DMS 273 treated with DMSO at 0.1 percent for 48 hours (cell line): ENCODE data around the gene TMEM209.
"Not testable (repeated sequence)": the region's sequence is repeated elsewhere in the genome, so short reads cannot be mapped to it uniquely, and the experiment has no call there.

Experiments used
- DNase-seq: peaks from one replicate; lab custom pipeline; 2025; lab: John Stamatoyannopoulos, UW

The TMEM209 gene

DNA sequence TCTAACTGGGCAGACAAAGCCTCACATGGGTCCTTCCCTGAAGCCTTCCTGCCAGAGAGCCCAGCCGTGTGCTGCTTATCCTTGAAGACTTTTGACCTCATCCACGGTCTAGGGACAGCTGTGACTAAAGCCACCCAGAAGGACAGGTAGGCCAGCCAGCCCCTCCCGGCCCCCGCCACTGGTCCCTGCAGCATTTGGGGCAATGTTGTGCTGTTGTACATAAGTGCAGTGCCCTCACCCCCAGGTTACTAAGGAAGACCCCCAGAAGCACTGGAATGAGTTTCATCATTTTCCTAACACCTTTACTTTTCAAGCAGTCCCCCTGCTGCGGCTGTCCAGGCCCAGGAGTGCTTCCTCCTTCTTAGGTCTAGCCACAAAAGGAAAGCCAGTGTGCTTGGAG is 43.0 kb downstream of the TMEM209 start:
- no peak for DNase-seq

- DNase-seq = no peak
These were observed 44.8 kb downstream of the TMEM209 start for GRCh38 chr7:130160455-130160854.

DNA sequence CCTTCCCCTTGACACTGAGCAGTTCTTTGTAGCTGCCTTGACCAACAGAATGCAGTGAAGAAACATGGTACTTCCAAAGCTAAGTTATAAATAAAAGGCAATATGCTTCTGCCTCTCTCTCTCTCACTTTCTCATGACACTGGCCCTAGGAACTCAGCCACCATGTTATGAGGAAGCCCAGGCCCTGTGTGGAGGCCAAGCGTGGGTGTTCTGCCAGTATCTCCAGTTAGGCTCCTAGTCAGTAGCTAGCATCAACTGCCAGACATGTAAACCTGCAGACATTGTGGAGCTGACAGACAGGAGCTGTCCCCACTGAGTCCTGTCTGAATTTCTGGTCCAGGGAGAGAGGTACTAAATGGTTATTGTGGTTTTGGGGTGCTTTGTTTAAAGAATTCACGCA is 45.2 kb downstream of the TMEM209 start:
- no peak for DNase-seq

DNA sequence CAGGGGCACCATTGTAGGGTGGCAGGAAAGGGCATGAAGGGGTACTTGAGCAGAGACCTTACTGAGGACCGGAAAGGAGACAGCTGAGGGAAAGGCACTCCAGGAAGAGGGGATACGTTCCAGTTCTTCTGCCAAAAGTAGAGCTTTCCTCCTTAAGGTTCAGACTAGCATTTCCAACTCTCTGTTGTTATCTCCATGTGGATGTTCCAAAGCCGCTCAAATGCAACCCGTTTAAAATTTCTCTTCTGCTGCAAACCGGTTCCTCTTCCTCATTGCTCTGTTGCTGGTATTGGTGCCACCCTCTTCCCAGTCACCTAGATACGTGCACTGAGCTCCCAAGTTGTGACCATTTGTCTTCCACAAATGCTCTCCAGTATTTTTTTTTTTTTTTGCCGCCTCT is 47.5 kb downstream of the TMEM209 start:
- no peak for DNase-seq

GRCh38 chr7:130156140-130156539 is 49.1 kb downstream of the TMEM209 start:
- no peak for DNase-seq

GRCh38 chr7:130154501-130155317 is 50.5 kb downstream of the TMEM209 start:
- peak; percentile 96 for DNase-seq

DNA sequence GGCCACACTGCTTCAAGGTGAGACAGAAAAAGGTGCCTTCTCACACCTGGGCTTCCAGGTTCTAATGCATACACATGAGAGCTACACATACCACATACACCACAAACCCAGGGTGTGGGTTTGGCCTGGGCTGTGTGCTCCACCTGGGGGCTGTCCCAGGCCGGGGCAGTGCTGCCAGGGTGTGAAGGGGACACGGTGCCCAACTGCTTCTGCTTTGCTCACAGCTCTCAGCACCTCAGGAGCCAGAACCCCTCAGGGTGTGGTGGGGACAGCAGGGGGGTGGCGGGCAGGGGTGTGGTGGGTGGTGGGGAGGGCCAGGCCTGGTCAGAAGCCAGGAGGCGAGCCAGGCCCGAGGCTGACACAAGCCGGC is 51.1 kb downstream of the TMEM209 start:
- DNase-seq = peak; percentile 71

GRCh38 chr7:130153211-130153908 is 51.8 kb downstream of the TMEM209 start:
- no peak for DNase-seq

GRCh38 chr7:130152493-130153210 is 52.6 kb downstream of the TMEM209 start:
- DNase-seq = no peak

- no peak for DNase-seq
These were observed 53.4 kb downstream of the TMEM209 start for GRCh38 chr7:130151591-130152492.

DNA sequence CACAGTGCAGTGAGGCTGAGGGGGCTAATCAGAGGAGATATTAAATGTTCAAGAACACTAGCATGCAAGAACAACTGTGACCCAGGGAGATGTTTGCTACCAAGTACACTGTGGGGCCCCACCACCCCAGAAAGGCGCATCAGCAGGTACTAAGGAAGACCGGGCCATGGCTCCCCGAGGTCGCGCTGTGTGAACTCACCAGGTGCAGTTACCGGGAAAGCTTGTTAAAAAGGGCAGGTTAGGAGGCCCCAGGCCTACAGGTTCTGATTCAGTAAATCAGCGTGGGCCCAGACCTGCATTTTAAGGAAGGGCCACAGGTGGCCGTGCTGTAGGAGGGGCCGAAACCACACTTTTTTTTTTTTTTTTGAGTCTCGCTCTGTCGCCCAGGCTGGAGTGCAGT is 54.6 kb downstream of the TMEM209 start:
- no peak for DNase-seq

DNA sequence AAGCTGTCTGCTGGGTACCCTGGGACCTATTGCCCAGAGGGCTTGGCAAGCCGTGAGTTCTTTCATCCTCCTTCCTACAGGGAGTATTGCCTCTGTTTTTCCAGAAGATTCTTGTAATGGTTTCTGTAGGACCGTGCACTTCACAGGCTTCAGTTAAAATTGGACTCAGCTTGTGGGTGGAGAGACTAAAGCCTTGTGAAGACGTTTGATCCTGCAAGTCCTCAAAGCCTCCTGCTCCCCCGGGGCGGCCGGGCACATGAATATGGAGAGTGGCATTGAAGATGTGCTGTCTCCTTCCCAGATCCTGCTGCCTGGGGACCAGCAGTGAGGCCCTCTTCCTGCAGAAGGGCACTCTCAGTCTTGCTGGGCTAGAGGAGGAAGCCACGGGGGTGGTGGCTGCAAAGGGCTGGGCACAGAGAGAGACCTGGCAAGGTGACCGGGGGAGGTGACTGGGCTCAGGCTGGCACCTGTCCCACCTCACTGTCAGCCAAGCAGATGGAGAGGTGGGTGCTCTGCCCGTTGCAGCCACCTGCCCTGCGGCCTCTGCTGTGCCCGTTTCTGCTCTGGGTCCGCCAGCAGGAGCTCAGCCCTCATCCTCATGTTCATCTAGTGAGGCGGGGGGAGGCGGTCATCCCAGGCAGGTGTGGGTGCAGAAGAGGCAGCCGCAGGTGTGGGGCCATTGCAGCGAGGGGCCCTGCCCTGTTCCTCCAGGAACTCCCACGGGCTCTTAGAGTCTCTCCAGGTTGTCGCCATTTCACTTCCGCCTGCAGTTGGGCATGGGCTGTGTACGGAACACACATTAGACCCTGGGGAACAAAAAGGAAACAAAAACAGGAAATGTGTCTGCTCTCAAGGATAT is 55.7 kb downstream of the TMEM209 start:
- peak; percentile 43 for DNase-seq

DNA sequence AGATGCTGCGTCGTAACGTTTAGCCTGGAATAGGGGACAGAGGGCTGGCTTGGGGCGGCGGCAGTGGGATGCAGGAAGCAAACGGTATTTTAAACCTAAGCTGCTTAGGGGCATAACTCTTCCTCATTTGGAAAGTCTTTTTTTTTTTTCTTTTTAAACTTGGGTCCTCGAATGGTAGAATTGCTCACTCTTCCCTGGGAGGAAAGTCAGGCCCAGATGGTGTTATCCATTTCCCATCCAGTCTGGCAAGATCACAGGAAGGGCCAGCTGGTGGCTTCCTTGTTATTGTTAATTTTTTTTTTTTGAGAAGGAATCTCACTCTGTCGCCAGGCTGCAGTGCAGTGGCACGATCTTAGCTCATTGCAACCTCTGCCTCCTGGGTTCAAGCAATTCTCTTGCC is 56.6 kb downstream of the TMEM209 start:
- DNase-seq = peak; percentile 85

DNA sequence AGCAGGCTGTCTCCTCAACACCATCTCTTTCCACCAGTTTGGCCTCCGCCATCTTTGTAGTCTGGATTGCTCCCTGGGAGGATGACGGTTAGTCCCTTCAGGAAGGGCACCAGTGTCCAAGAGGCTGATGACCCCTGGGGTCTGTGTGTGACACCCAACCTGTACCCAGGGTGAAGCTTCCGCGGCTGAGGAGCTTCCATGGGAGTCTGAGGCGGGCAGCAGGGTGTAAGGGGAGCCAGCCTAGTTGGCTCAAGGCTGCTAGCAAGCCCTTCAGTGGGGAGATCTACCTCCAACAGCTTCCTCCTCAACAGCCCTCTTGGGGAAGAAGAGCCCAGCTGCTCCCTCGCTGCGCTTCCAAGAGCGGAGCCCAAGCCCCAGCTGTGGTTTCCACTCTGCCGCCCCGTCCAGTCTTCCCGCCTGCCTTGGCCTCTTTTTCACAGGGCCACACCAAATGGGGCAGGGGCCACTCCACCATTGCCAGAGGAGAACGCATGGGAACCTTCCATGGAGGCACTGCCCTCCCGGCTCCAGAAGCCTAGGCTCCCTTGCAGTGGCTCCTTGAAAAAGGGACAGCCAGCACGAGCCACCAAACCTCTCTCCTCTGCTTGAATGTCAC is 57.4 kb downstream of the TMEM209 start:
- DNase-seq = peak; percentile 27

DNA sequence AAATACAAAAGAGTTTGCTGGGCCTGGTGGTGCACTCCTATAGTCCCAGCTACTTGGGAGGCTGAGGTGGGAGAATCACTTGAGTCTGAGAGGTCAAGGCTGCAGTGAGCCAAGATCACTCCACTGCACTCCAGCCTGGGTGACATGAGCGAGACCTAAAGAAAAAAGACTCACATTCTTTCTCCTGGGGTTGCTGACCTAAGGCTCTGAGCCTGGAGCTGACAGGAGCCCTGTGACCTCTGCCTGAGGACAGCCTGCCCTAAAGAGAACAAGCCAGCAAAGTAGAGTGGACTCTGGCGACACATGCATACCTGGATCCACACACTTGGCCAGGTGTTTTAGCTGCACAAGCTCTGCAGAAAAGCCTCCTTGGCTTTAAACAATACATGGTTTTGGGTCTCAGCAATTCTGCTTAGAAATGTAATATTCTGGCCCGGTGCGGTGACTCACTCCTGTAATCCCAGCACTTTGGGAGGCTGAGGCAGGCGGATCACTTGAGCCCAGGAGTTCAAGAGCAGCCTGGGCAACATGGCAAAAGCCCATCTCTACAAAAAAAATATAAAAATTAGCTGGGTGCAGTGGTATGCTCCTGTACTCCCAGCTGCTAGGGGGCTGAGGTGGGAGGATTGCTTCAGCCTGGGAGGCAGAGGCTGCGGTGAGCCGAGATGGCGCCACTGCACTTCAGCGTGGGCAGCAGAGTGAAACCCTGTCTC is 58.4 kb downstream of the TMEM209 start:
- no peak for DNase-seq

- not testable (repeated sequence) for DNase-seq
These were observed 59.1 kb downstream of the TMEM209 start for GRCh38 chr7:130146142-130146541.

DNA sequence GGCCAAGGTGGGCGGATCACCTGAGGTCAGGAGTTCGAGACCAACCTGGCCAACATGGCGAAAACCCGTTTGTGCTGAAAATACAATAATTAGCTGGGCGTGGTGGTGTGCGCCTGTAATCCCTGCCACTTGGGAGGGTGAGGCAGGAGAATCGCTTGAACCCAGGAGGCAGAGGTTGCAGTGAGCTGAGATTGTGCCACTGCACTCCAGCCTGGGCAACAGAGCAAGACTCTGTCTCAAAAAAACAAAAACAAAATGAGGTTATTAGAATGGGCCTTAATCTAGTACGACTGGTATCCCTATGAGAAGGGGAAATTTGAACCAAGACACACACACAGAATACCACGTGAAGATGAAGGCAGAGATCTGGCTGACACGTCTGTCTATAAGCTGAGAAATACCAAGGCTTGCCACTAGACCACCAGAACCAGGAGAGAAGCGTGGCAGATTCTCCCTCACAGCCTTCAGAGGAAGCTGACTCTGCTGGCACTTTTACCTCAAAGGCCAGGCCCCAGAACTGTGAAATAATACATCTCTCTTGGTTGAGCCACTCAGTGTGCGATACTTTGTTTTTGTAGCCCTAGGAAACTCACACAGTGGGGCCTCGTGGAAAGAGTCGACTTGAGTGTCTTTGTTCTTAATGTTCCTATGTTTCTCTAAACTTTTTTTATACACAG is 59.6 kb downstream of the TMEM209 start:
- DNase-seq = no peak

GRCh38 chr7:130144312-130145171 is 60.7 kb downstream of the TMEM209 start:
- DNase-seq = no peak
